Hindlimb muscle (tissue), 1 donor: Measurements from ENCODE around the gene EEF2K. TPM values are rescaled to one million over a fixed set of nuclear protein-coding genes. Genes with fewer than 3 reads are reported as not detected.

Experiments
- DNase-seq: peaks from one replicate; pipeline ENCODE4 v3.0.0-alpha.2; 2013
- polyA plus RNA-seq: library from polyadenylated mRNA; unstranded; fragments of 120-200 nt; gene quantifications from one replicate; pipeline ENCODE4 v1.2.1, GENCODE V29; 2013; ENCODE audit not compliant: insufficient read length

The EEF2K gene
- polyA plus RNA-seq, 1 donor = 67.3 TPM

- no peak for DNase-seq
These were observed 47.2 kb downstream of the EEF2K start for GRCh38 chr16:22253272-22253671.

DNA sequence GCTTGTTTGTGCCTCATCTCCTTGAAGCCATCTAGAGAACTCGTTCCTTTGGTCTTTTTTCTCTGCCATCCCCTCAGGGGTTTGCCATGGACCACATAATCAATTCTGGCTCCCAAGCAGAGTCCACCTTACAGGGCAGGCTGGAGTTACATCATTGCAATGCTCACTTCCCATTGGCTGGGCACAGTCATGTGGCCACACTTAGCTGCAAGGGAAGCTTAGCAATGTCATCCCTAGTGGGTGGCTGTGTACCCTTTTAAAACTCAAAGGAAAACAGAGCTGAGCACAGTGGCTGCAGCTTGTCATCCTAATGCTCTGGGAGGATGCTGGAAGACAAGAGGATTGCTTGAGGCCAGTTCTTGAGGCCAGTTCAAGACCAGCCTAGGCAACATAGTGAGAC is 49.3 kb downstream of the EEF2K start:
- no peak for DNase-seq

GRCh38 chr16:22257440-22257839 is 51.4 kb downstream of the EEF2K start:
- no peak for DNase-seq

GRCh38 chr16:22260490-22260889 is 54.4 kb downstream of the EEF2K start:
- DNase-seq = no peak

DNA sequence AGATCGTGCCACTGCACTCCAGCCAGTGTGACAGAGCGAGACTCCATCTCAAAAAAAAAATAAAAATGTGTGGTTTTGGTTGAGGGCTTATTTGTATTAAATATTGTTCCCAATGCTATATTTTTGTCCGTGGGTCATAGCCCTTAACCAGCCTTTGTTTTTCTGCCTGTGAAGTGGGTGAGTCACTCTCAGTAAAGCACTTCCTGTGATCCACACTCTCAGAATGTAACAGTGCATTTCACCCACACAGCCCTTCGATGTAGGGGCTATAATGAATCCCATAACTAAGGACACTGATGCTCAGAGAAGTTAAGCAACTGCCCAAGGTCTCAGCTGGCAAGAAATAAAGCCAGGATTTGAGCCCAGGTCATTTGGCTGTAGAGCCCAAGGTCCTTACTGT is 56.4 kb downstream of the EEF2K start:
- DNase-seq = no peak

- DNase-seq = no peak
These were observed 58.7 kb downstream of the EEF2K start for GRCh38 chr16:22264786-22265185.

DNA sequence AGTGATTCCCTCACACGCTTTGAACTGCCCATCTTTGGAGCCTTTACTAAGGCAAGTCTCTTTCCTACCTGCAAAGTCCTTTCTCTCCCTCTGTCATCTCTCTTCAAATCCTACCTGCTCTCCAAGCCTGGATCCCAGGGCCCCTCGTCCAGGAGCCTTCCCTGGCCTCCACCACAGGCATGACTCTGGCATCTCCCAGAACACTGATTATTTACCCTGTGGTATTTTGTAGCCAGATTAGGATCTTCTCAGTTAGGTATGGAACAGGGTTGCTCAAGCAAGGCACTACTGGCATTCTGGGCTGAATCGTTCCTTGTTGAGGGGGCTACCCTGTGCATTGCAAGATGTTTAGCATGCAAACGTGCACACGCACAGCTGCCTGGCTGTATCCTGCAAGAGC is 59.3 kb downstream of the EEF2K start:
- no peak for DNase-seq

DNA sequence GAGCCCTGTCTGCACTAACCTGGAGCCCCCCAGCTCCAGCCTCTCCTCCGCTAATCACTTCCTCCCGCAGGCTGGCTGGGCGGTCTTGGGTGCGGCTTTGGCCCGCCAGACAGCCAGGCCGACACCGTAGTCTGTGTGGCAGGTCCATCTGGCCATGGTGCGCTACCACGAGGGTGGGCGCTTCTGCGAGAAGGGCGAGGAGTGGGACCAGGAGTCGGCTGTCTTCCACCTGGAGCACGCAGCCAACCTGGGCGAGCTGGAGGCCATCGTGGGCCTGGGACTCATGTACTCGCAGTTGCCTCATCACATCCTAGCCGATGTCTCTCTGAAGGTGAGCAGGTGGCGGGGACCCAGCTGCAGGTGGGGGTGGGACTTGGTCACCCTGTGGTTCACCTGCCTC is 60.5 kb downstream of the EEF2K start:
- no peak for DNase-seq

DNA sequence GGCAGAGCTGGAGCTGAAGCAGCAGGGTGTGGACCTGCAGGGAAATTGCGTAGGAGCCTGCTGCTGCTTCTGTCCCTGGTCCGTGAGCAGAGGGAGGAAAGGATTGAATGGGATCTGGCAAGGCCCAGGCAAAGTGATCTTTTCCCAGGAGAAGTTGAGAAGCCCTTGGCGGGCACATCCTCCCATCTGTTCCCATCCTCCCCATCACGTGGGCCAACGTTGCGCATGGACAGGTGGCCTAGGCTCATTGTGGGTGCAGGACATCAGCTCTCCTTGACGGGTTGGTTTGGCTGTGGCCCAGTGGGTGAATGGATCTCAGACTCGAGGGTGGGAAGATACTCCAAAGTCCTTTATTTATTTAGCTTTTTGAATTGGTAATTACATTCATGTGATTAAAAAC is 61.7 kb downstream of the EEF2K start:
- no peak for DNase-seq

DNA sequence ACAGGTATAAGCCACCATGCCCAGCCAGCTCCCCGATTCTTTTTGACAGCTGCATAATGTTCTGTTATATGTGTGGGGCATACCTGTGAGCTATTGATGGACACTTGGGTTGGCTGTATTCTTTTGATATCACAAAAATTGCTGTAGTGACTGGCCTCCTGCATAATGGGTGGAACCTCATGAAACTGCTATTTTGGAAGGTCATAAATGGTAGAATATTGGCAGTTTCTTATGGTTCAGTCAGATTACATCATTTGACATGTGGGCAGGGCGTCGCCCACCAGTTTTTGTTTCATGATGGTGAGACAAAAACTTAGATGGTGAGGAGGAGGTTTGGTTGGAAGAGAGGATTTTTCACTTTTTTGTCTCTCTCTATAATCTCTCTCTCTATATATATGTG is 64.4 kb downstream of the EEF2K start:
- DNase-seq = no peak

DNA sequence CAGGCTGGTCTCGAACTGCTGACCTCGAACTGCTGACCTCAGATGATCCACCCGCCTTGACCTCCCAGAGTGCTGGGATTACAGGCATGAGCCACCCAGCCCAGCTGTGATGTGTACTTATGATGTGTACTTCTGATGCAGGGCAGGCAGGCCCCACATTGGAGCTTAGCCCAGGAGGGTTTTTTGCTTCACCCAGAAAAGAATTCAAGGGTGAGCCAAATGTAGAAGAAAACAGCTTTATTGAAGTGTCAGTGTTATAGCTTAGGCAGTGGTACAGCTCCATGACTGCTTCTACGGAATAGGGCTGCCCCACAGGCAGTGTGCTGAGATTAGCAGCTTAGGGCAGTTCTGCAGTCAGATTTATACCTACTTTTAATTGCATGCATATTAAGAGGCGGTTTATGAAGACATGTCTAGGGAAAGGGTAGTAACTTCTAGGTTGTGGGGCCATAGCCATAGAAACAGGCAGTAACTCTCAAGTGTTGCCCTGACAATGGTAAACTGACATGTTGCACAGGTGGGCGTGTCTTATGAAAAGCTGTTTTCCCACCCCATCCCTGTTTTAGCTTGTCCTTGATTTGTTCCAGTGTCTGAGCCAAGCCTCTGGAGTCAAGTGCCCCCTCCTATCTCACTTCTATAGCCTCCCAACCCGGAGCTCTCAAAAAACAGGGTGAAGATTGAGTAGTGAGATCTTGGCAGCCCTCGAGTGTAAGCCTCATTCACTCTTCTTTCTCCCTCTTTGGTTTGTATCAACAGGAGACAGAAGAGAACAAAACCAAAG is 67.0 kb downstream of the EEF2K start:
- DNase-seq = no peak

- DNase-seq = no peak
These were observed 68.8 kb downstream of the EEF2K start for GRCh38 chr16:22274916-22275315.

DNA sequence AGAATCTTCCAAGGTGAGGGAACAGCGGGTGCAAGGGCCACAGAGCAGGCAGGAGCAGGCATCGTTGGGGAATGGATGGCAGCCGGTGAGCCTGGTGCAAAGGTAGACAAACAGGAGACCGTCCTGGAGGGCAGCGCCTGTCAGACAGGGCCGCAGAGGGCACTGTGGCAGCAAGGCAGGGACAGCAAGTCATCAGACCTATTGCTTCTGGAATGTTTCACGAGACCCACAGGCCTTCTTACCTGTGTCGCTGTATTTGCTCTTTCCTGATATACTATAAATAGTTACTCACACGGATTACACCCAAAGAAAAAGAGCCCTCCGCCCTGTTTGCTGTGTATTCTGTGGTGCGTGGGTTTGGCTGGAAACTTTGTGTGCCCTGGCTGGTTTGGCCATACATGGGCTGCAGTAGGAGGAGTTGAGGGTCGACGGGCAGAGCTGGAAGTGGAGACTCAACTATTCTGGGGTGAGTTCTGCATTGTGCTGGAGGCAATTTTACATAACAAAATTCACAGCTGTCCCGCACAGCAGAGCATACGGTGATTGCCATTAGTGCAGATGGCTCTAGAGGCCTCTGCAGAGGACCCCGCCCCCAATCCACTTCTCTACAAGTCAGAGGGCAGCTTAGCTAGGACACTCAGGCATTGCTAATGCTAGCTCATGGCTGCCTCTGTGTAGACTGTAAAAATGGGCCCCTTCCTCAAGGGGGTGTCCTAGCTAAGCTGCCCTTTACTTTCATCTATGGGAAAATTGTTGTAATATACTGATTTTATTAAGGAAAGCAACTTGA is 72.6 kb downstream of the EEF2K start:
- no peak for DNase-seq

DNA sequence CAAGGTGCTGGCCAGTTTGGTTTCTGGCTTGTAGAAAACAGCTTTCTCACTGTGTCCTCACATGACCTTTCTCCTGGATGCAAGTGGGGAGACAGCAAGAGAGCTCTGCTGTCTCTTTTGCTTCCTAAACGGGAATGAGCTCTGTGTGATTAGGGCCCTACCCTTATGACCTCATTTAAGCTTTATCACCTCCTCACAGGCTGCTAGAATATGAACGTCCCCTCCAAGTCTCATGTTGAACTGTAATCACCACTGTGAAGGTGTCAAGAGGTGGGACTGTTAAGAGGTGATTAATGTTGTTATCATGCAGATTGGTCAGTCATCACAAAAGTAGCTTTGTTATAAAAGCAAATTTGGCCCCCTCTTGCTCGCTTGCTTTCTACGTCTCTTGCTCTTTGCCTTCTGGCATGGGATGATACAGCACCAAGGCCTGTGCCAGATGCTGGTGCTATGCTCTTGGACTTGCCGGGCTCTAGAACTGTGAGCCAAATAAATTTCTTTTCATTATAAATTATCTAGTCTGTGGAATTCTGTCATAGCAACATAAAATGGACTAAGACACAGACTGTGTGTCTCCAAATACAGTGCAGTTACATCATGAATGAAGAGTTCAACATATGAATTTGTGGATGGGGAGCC is 76.3 kb downstream of the EEF2K start:
- DNase-seq = no peak

- no peak for DNase-seq
These were observed 78.6 kb downstream of the EEF2K start for GRCh38 chr16:22284637-22285036.

GRCh38 chr16:22285080-22285479 is 79.0 kb downstream of the EEF2K start:
- DNase-seq = no peak

GRCh38 chr16:22291020-22291419 is 84.9 kb downstream of the EEF2K start:
- no peak for DNase-seq

- no peak for DNase-seq
These were observed 85.8 kb downstream of the EEF2K start for GRCh38 chr16:22291860-22292318.

DNA sequence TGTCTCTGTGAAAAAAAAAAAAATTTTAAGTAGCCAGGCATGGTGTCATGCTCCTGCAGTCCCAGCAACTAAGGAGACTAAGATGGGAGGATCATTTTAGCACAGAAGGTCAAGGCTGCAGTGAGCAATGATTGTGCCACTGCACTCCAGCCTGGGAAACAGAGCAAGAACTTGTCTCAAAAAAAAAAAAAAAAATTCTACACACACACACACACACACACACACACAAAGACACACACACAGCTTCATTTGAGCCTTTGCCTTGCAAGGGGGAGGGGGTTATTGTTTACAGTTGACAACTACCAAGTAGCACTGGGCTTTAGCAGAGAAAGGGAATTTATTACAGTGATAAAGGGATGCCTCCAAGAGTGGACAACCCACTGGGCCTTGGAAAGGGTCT is 86.2 kb downstream of the EEF2K start:
- no peak for DNase-seq

DNA sequence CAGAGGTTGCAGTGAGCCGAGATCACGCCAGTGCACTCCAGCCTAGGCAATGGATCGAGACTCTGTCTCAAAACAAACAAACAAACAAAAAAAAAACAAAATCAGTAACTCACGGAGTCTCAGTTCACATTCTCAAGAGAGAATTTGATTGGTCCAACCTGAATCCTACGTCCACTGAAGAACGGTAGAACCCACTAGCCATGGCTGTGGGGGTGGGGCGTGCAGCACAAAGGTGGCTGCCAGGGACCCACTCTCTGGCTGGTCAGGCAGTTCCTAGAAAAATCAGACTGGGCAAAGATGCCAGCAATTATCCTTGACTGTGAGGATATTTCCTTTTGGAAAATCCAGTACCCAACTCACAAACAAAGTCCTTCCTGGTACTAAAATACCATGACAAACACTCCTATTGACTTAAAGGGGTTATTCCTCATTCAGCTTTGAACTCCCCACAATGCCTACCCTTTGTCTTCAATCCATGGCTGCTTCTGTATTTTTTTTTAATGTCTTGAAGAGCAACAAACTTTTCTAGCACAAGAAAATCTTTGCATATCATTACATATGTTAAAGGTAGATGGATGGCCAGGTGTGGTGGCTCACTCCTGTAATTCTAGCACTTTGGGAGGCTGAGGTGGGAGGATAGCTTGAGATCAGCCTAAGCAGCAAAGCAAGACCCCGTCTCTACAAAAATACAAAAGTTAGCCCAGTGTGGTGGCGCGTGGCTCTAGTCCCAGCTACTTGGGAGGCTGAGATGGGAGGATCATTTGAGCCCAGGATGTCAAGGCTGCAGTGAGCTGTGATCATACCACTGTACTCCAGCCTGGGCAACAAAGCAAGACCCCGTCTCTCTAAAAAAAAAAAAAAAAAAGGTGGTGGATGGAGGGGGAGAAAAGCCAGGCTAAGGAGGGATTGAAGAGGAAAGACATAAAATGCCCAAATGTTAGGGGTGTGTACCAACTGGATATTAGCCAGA is 87.3 kb downstream of the EEF2K start:
- no peak for DNase-seq

DNA sequence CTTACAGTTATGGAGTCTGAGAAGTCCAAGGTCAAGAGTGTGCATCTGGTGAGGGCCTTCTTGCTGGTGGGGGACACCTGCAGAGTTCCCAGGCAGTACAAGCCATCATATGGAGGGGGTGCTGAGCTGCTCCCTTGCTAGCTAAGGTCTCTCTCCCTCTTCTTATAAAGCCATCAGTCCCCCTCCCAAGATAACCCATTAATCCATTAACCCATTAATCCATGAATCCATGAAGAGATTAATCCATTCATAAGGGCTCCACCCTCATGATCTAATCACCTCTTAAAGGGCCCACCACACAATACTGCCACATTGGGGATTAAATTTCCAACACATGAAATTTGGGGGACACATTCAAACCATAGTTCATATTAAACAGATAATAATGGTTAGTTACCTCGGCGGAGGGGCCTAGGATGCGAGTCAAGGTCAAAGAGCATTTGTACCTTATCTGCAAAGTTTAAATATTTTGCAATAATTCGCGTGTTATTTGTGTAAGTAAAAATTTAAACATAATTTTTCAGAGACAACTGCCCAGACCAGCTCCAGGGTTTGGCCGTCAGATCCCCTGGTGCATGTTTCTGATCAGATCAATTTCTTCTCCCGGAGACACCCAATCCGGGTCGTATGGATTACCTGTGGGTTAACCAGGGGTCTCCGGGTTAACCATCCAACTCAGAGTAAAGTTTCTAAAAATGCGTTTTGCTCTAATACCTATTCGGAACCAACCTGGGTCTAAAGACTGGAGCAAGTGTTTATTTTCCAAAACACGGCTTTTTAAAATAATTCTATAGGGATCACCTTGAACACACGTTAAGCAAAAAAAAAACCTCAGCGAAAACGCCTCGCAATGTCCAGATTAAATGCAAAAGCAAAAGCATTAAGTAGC is 90.4 kb downstream of the EEF2K start:
- DNase-seq = no peak
